H9 (cell line): ENCODE results near the gene VSIR. TPM values are rescaled to one million over a fixed set of nuclear protein-coding genes. Genes with fewer than 3 reads are reported as not detected.

Source experiments
- DNase-seq: peaks from one replicate; pipeline ENCODE4 v3.0.0-alpha.2; 2017
- H2AFZ ChIP-seq: one replicate; pipeline ENCODE4 v1.6.1; 2013; ENCODE audit warnings: mild to moderate bottlenecking, low read length, control low read depth, moderate library complexity
- H2AK5ac ChIP-seq: 2 replicates; pipeline ENCODE4 v1.6.1; 2013; ENCODE audit warnings: low read length, control low read depth, mixed read lengths; ENCODE audit not compliant: insufficient read length
- H2BK120ac ChIP-seq: one replicate; pipeline ENCODE4 v1.6.1; 2013; ENCODE audit warnings: low read depth, mild to moderate bottlenecking, low read length, control low read depth, inconsistent platforms; ENCODE audit not compliant: poor library complexity, severe bottlenecking
- H2BK12ac ChIP-seq: 2 replicates; pipeline ENCODE4 v1.6.1; 2013; ENCODE audit warnings: low read length, control low read depth, mixed read lengths, low read depth; ENCODE audit not compliant: insufficient read length
- H2BK15ac ChIP-seq: 2 replicates; pipeline ENCODE4 v1.6.1; 2013; ENCODE audit warnings: low read depth, low read length, control low read depth
- H2BK20ac ChIP-seq: one replicate; pipeline ENCODE4 v1.6.1; 2013; ENCODE audit warnings: low read depth, mild to moderate bottlenecking, low read length, control low read depth, inconsistent platforms; ENCODE audit not compliant: poor library complexity, severe bottlenecking
- H2BK5ac ChIP-seq: 2 replicates; pipeline ENCODE4 v1.6.1; 2013; ENCODE audit warnings: low read length, control low read depth, mixed read lengths; ENCODE audit not compliant: insufficient read length
- H3K14ac ChIP-seq: 2 replicates; pipeline ENCODE4 v1.6.1; 2013; ENCODE audit warnings: low read length, control low read depth; ENCODE audit not compliant: insufficient read depth
- H3K18ac ChIP-seq: 2 replicates; pipeline ENCODE4 v1.6.1; 2013; ENCODE audit warnings: low read depth, mild to moderate bottlenecking, mixed read lengths, low read length, control low read depth; ENCODE audit not compliant: insufficient read length
- H3K23ac ChIP-seq: 2 replicates; pipeline ENCODE4 v1.6.1; 2013; ENCODE audit warnings: low read length, control low read depth, mixed read lengths, low read depth; ENCODE audit not compliant: insufficient read length
- H3K23me2 ChIP-seq: 2 replicates; pipeline ENCODE4 v1.6.1; 2013; ENCODE audit warnings: low read depth, mild to moderate bottlenecking, mixed read lengths, low read length, control low read depth; ENCODE audit not compliant: insufficient read length, poor library complexity, severe bottlenecking
- H3K27ac ChIP-seq: 2 replicates; pipeline ENCODE4 v1.5.1; 2013; ENCODE audit warnings: low read length, control low read depth, mixed read lengths, low read depth; ENCODE audit not compliant: insufficient read length
- H3K27me3 ChIP-seq: 2 replicates; pipeline ENCODE4 v1.6.1; 2013; ENCODE audit warnings: low read length, control low read depth, inconsistent platforms; ENCODE audit not compliant: insufficient read depth
- H3K4ac ChIP-seq: 2 replicates; pipeline ENCODE4 v1.6.1; 2013; ENCODE audit warnings: low read depth, mild to moderate bottlenecking, control low read depth, inconsistent platforms, low read length, moderate library complexity
- H3K4me1 ChIP-seq: 2 replicates; pipeline ENCODE4 v1.6.1; 2013; ENCODE audit warnings: low read length, control low read depth, inconsistent platforms; ENCODE audit not compliant: insufficient read depth
- H3K4me2 ChIP-seq: 2 replicates; pipeline ENCODE4 v1.6.1; 2013; ENCODE audit warnings: low read length, control low read depth, mixed read lengths; ENCODE audit not compliant: insufficient read length, insufficient read depth
- H3K56ac ChIP-seq: 2 replicates; pipeline ENCODE4 v1.6.1; 2013; ENCODE audit warnings: low read depth, mild to moderate bottlenecking, mixed read lengths, low read length, control low read depth; ENCODE audit not compliant: insufficient read length
- H3K79me1 ChIP-seq: 2 replicates; pipeline ENCODE4 v1.6.1; 2013; ENCODE audit warnings: low read depth, mild to moderate bottlenecking, moderate library complexity, low read length, control low read depth, inconsistent platforms; ENCODE audit not compliant: insufficient read depth, poor library complexity, severe bottlenecking
- H3K79me2 ChIP-seq: 2 replicates; pipeline ENCODE4 v1.6.1; 2013; ENCODE audit warnings: low read length, control low read depth, inconsistent platforms; ENCODE audit not compliant: insufficient read depth
- H3K9ac ChIP-seq: 2 replicates; pipeline ENCODE4 v1.6.1; 2013; ENCODE audit warnings: low read length, control low read depth, mixed read lengths; ENCODE audit not compliant: insufficient read length; ENCODE audit errors: extremely low read depth
- H3K9me3 ChIP-seq: one replicate; pipeline ENCODE4 v1.6.1; 2013; ENCODE audit warnings: low read depth, low read length, inconsistent platforms; ENCODE audit not compliant: control insufficient read depth
- H3T11ph ChIP-seq: one replicate; pipeline ENCODE4 v1.6.1; 2013; ENCODE audit warnings: mild to moderate bottlenecking, low read length, control low read depth, inconsistent platforms
- H4K20me1 ChIP-seq: one replicate; pipeline ENCODE4 v1.6.1; 2013; ENCODE audit not compliant: control insufficient read depth, insufficient read length, insufficient read depth
- H4K5ac ChIP-seq: 2 replicates; pipeline ENCODE4 v1.6.1; 2013; ENCODE audit warnings: low read depth, mild to moderate bottlenecking, mixed read lengths, low read length, control low read depth; ENCODE audit not compliant: insufficient read length
- H4K8ac ChIP-seq: replicated peaks from 2 replicates; pipeline ENCODE4 v1.6.1; 2013; ENCODE audit warnings: low read length, control low read depth, mixed read lengths, low read depth; ENCODE audit not compliant: insufficient read length
- H4K91ac ChIP-seq: 2 replicates; pipeline ENCODE4 v1.6.1; 2013; ENCODE audit warnings: low read depth, mild to moderate bottlenecking, moderate library complexity, mixed read lengths, low read length, control low read depth; ENCODE audit not compliant: insufficient read length
- H3K27ac Mint-ChIP-seq, 3 experiments: 2 replicates in 2 of 3; 3 replicates in 1 of 3; pipeline ENCODE4 v1.8.0; 2020 to 2021; ENCODE audit warnings: mixed read lengths in 3 of 3, mild to moderate bottlenecking in 1 of 3, moderate library complexity in 1 of 3
- H3K27me3 Mint-ChIP-seq: 2 replicates; pipeline ENCODE4 v1.8.0; 2021; ENCODE audit warnings: low read depth, mild to moderate bottlenecking, moderate library complexity, mixed read lengths
- H3K36me3 Mint-ChIP-seq, 3 experiments: 2 replicates in 2 of 3; 3 replicates in 1 of 3; pipeline ENCODE4 v1.8.0; 2020 to 2021; ENCODE audit warnings: low read depth in 3 of 3, mixed read lengths in 3 of 3; ENCODE audit not compliant: insufficient read depth in 1 of 3
- H3K4me1 Mint-ChIP-seq, 2 experiments: 2 replicates each; pipeline ENCODE4 v1.8.0; 2020; ENCODE audit warnings: mixed read lengths in 2 of 2
- H3K4me3 Mint-ChIP-seq, 2 experiments: 2 replicates in 1 of 2; 3 replicates in 1 of 2; pipeline ENCODE4 v1.8.0; 2020 to 2021; ENCODE audit warnings: mild to moderate bottlenecking in 2 of 2, mixed read lengths in 2 of 2, moderate library complexity in 1 of 2
- H3K9me3 Mint-ChIP-seq, 2 experiments: 2 replicates in 1 of 2; 3 replicates in 1 of 2; pipeline ENCODE4 v1.8.0; 2020; ENCODE audit warnings: mild to moderate bottlenecking in 2 of 2, mixed read lengths in 2 of 2, moderate library complexity in 1 of 2
- WGBS: extraction: QIAGEN DNeasy Blood & Tissue Kit; methylation state at CpG from one replicate; pipeline ENCODE4 v1.1.7; 2013; ENCODE audit warnings: missing lambda C conversion rate, low lambda C conversion rate, mixed read lengths; ENCODE audit not compliant: insufficient read length; ENCODE audit errors: extremely low coverage; 5-methylcytosine and 5-hydroxymethylcytosine counted together
- total RNA-seq: library from RNA; stranded (reverse); gene quantifications from 2 replicates; pipeline ENCODE4 v1.2.1, GENCODE V29; 2021
- TF ChIP-seq, protein P1 (sequence below): fragments of 200-600 bp; sonication (generic); conservative IDR thresholded peaks from 3 replicates; pipeline ENCODE4 v1.8.0; 2021; ENCODE audit warnings: antibody characterized with exemption, mild to moderate bottlenecking

The VSIR gene
- total RNA-seq, 1 experiment from 2014 or later, result 0.11 TPM

DNA sequence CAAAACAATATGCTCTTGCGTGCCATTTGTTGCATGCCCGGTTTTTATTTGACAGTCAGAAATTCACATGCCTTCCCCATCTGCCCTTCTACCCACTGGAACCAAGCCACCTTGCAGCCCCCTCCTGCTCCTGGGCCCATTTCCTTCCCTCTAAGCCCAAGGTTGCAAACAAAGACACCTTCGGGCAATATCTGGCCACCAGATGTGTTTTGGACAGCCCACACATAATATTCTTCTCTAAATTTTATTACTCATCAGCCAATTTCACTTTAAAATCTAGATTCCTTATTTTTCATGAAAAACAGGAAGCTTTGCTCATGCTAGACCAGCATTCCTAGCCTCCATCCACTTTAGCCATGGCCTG is 35.5 kb downstream of the VSIR start:
- H3K27me3 Mint-ChIP-seq, result peaks cover 3% of the 10 kb centered on the region
- TF ChIP-seq, protein P1, sequence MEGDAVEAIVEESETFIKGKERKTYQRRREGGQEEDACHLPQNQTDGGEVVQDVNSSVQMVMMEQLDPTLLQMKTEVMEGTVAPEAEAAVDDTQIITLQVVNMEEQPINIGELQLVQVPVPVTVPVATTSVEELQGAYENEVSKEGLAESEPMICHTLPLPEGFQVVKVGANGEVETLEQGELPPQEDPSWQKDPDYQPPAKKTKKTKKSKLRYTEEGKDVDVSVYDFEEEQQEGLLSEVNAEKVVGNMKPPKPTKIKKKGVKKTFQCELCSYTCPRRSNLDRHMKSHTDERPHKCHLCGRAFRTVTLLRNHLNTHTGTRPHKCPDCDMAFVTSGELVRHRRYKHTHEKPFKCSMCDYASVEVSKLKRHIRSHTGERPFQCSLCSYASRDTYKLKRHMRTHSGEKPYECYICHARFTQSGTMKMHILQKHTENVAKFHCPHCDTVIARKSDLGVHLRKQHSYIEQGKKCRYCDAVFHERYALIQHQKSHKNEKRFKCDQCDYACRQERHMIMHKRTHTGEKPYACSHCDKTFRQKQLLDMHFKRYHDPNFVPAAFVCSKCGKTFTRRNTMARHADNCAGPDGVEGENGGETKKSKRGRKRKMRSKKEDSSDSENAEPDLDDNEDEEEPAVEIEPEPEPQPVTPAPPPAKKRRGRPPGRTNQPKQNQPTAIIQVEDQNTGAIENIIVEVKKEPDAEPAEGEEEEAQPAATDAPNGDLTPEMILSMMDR, result no peak
- H3K9ac ChIP-seq, result no peak overlapping the region

More for the DNA sequence above, 35.5 kb downstream of the VSIR start:
- H3K27ac ChIP-seq, result no peak overlapping the region
- no peaks in the 10 kb centered on the region for H3K27me3 ChIP-seq
- no peak for DNase-seq
- no peak overlapping the region for H4K5ac ChIP-seq
- no peak overlapping the region for H2AFZ ChIP-seq
- H4K8ac ChIP-seq, result no peak overlapping the region
- H2BK20ac ChIP-seq, result no peak overlapping the region
- H3K79me2 ChIP-seq, result no peaks in the 10 kb centered on the region
- no peak overlapping the region for H3T11ph ChIP-seq
- H3K4ac ChIP-seq, result no peak overlapping the region
- H2BK120ac ChIP-seq, result no peak overlapping the region
- no peaks in the 10 kb centered on the region for H3K9me3 ChIP-seq
- no peaks in the 10 kb centered on the region for H3K23me2 ChIP-seq
- no peak overlapping the region for H2BK12ac ChIP-seq
- H2AK5ac ChIP-seq, result no peak overlapping the region
- H4K91ac ChIP-seq, result no peak overlapping the region
- H2BK5ac ChIP-seq, result no peak overlapping the region
- no peak overlapping the region for H3K56ac ChIP-seq
- no peak overlapping the region for H3K4me3 Mint-ChIP-seq
- 0 out of 7 replicates have a peak, but pooled peaks cover 0 to 4% (median 0%) of the 10 kb centered on the region in 3 experiments for H3K36me3 Mint-ChIP-seq
- no CpG with 5 or more reads among the region's 3 CpGs for WGBS
- no peak overlapping the region for H2BK15ac ChIP-seq
- H3K79me1 ChIP-seq, result no peaks in the 10 kb centered on the region
- H4K20me1 ChIP-seq, result no peaks in the 10 kb centered on the region
- peaks cover 7 to 13% of the 10 kb centered on the region in 2 experiments for H3K4me1 Mint-ChIP-seq
- no peak overlapping the region for H3K14ac ChIP-seq
- H3K23ac ChIP-seq, result no peak overlapping the region
- peaks cover 3% of the 10 kb centered on the region; the same call in 1 of the 2 replicates for H3K4me1 ChIP-seq
- H3K27ac Mint-ChIP-seq, result peak overlapping the region in 1 of 3 experiments; percentile 34; a peak in 1 of 7 replicates
- no peak overlapping the region for H3K4me2 ChIP-seq
- no peak overlapping the region for H3K18ac ChIP-seq
- H3K9me3 Mint-ChIP-seq, result peaks cover 0 to 4% of the 10 kb centered on the region in 2 experiments; a peak in 1 of 5 replicates
